GF-D8 (cell line): ENCODE results near the gene CYP24A1.

Experiments
- DNase-seq: peaks from one replicate; lab custom pipeline; 2025; lab: John Stamatoyannopoulos, UW

The CYP24A1 gene

GRCh38 chr20:54173653-54174456 lies at the start of gene CYP24A1:
CYP24A1 (minus strand) TSS chr20:54173986; CDS start chr20:54173579, 407 bp downstream.
- DNase-seq: no peak

DNA sequence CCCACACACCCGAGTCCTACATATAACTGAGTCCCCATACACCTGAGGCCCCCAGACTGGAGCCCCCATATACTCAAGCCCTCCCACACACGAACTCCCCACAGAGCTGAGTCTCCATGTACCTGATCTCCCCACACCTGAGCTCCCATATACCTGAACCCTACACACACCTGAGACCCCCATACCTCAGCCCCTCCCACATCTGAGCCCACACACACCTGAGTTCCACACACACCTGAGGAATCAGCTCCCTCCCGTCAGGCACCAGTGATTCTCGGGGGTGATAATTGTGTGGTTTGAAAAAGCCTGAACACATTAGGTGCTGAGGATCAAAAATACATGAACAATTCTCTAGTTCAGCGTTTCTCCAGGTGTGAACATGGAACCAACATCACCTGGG lies 49.5 kb upstream of the CYP24A1 start:
- DNase-seq: no peak

GRCh38 chr20:54221996-54222890 lies 48.5 kb upstream of the CYP24A1 start:
- no peak for DNase-seq

DNA sequence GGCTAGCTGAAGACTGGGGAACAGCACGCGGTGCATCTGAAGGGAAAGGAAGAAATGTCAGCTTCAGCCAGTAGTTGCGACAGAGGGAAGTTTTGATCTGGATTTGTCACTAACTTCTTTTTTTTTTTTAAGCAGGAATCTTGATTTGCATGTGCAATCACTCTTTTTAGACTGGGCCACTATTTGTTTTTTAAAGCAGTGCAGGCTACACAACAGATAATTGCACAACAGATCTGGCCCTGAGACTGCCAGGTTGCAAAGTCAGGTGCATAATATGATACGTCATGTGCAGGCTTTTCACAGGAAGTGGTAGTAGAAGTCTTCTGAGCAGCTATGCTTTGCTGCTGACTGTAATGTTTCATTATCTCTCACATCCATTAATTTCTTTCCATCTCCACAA lies 47.6 kb upstream of the CYP24A1 start:
- no peak for DNase-seq

GRCh38 chr20:54220722-54221121 lies 46.9 kb upstream of the CYP24A1 start:
- DNase-seq: no peak

- no peak for DNase-seq
Measured at GRCh38 chr20:54219751-54220426, 46.1 kb upstream of the CYP24A1 start.

GRCh38 chr20:54218470-54218869 lies 44.7 kb upstream of the CYP24A1 start:
- DNase-seq: no peak

DNA sequence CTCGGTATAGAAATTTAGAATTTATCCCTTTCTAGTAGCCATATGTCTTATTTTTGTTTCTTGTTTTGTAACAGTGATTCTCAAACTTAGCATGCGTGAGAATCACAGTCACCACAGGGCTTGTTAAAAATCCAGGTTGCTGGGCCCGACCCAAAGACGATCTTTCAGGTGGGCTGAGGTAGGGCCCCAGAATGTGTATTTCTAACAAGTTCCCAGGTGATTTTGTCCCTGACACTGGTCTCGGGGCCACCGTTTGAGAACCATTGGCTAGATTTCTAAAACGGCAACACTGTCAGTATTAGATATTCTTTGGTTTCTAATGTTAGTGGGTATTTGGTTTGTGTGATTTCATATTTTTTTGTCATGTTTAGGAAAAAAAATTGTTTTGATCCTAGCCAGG lies 44.0 kb upstream of the CYP24A1 start:
- no peak for DNase-seq

- no peak for DNase-seq
Measured at GRCh38 chr20:54215157-54215789, 41.5 kb upstream of the CYP24A1 start.

- DNase-seq: no peak
Measured at GRCh38 chr20:54214566-54214965, 40.8 kb upstream of the CYP24A1 start.

GRCh38 chr20:54212871-54213270 lies 39.1 kb upstream of the CYP24A1 start:
- DNase-seq: no peak

- DNase-seq: no peak
Measured at GRCh38 chr20:54212226-54212625, 38.4 kb upstream of the CYP24A1 start.

DNA sequence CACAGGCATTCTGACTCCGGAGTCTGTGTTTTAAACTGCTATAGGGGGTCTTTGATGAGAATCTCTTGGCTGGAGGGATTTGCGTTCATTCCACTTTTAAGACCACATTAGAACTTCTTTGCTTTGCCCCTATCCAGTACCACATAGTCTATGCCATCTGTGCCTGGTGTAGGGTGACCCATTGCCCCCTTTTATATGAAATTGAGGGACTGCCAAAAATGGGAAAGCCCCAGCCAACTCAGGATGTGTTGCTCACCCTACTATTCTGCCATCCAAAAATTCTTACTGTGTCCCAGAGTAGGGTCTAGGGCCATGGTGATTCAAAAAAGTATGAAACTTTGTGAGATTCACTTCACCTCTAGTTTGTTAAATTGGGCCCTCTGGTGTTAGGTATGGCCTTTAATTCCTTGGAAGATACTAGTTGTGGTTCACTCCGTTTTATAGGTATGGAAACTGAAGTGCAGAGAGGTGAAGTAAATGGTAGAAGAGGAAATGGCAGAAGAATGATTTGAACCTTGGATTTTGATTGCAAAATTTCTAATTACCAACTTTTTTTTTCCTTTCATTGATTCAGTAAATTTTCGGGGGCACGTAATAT lies 35.5 kb upstream of the CYP24A1 start:
- no peak for DNase-seq

DNA sequence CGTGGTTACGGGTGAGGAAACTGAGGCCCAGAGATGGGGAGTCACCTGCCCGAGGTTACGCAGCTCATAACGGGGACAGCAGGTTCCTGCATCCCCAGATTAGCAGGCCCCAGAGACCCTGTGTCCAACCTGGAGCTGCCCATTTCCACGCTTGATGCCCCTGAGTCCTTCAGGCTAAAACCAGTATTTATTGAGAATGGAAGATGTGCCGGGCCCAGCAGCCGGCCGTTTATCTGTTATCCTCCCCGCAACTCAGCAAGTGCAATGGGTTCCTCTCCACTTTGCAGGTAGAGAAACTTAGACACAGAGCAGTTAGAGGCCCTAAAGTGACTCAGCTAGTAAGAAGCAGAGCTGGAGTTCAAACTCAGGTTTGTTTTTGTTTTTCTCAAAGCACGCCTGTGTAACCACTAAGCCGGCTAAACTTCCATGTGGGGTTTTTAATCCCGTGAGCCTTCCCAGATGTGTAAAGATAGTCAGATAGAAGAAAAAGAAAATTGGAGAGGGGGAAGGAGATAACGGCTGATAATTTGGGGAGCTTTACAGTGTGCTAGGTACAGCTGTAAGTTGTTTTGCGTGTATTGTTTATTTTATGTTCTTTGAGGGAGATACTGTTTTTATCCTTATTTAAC lies 34.9 kb upstream of the CYP24A1 start:
- DNase-seq: no peak

DNA sequence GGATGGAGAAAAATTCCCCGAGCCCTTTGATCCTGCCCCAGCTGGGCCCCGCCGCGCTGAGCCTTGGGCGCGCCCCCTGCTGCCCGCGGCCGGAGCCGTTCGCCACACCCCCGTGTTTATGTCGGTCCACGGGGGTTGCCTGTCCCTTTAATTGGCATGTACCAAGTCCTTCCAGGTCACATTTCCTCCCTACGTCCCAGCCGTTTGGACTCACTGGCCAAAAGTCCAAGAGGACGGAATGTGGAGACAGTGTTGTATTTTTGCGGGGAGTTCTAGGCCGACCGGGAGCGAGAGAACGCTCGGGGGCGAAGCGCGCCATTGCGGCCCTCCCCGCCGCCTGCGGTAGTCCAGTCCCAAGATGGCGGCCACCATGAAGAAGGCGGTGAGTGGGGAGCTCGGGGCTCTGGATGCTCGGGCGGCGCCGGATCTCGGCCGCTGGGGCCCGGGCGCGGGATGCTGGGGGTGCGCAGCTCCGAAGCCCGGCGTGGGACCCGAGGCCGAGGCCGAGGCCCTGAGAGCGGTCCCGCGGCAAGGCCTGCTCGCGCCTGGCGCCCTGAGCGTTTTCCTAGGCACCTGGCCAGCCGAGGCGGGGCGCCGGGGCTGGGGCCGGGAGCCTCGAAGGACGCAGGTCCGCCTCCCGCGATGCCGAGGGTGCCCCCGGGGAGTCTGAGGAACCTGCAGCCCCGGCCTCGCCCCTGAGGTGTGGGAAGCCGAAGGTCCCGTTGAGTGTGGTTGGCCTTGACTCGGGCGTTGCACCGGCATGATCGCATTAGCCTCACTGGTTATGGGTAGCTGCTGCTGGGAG lies 34.2 kb upstream of the CYP24A1 start, which contains the start of gene PFDN4:
Gene PFDN4, plus strand, starts transcription at position 345 of the 805 bp plus-strand sequence. Its CDS starts 14 bp downstream, at position 359.
- peak; percentile 35 for DNase-seq

DNA sequence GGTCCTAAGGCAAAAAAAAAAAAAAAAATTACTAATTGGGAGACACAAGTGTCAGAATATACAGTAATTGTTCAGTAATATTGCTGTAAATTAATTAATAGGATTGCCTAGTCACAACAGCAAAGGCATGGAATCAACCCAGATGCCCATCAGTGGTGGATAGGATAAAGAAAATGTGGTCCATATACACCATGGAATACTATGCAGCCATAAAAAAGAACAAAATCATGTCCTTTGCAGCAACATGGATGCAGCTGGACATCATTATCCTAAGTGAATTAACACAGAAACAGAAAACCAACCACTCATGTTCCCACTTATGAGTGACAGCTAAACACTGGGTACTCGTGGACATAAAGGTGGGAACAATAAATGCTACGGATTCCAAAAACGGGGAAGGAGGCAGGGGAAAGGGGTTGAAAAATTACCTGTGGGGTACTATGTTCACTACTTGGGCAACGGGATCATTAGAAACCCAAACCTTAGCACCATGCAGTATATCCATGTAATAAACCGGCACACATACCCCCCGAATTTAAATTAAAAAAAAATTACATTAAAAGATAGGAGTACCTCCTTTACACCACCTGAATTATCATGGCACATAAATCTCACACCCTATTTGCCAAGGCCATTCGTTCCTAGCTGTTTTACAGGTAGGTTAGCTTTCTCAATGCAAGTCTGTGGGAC lies 33.4 kb upstream of the CYP24A1 start:
- no peak for DNase-seq

GRCh38 chr20:54205450-54205849 lies 31.7 kb upstream of the CYP24A1 start:
- no peak for DNase-seq

DNA sequence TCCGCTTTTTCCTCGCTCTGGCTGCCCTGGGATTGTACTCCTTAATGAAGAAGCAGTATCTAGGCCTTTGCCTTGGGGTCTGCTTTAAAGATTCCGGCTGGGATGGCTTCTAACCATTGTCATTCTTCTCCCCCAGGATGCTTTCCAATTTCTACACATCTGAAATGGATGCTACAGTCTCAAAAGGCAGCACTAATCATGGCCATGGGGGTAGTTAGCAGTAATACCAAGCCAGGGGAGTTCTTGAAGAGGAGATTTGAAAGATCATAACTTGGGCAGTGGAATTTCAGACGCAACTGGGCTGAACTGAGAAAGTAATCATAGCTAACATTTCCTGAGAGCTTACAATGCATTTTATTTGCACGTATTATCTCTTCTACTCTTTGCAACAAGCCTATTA lies 30.7 kb upstream of the CYP24A1 start:
- DNase-seq: no peak

- DNase-seq: no peak
Measured at GRCh38 chr20:54204063-54204462, 30.3 kb upstream of the CYP24A1 start.

- DNase-seq: no peak
Measured at GRCh38 chr20:54203281-54203680, 29.5 kb upstream of the CYP24A1 start.
